NCI-H524 (cell line): ENCODE measurements around the gene MRPL24.

Source experiments
- DNase-seq, 2 experiments: peaks; one replicate each; lab custom pipeline; 2025; lab: John Stamatoyannopoulos, UW

Gene MRPL24

DNA sequence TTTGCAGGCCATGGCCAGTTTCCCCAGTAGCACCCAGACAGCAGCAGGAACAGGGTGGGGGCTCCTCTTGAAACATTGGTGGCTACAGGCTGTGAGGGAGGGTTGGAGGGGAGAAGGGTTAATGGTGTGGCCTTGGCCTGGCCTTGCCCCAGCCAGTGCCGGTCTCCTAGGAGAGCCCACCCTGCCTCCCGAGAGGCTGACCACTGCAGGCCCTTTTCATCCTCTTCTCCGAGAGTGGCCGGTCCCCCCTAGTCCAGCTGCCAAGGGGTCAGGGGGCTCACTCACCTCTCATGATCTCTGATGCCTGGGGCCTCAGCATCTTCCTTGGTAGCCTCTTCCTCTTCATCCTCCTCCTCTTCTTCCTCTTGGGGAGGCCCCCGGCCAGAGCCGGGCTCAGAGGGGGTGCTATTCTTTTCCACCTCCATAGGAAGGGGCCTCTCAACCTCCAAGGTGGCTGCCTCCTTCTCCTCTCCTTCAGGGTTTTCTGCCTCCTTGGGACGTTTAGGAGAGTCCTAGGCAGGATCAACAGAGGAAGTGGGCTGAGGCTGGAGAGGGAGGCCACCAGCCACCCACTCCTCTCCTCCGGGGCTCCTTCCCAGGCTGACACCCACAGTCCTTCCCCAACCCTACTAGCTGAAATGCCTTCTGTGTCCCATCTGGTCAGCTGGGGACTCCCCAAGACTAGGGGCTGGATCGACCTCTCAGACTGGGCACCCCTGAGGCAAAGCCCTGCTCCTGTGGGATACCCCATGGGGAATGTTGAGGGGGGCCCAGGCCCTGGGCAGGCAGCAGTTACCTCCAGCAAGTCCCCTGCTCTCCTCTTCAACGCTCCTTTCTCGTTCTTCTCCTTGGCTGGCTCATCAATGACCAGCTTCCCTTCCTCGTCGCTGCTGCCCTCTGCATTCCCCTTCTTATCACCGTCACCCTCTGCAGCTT, 2.7 kb upstream of the MRPL24 start:
- DNase-seq = no peak

DNA sequence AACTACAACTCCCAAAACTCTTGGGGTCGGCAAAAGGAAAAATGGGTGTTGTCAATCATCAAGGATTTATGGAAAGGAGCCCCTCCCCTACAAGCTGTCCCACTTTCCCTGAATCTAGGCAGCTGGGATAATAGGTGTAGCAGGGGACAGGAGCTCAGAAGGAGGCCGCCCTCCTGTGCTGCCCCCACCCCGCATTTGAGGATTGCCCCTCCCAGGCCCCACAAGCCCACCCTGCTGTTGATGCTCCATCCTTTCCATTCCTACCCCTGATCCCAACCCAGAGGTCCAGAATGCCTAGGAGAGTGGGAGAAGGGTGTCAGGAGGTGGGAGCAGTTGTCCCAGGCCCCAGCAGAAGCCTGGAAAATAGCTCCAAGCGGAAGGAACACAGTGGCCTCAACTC, 1.9 kb upstream of the MRPL24 start:
- DNase-seq = peak in 1 of 2 experiments; percentile 21

DNA sequence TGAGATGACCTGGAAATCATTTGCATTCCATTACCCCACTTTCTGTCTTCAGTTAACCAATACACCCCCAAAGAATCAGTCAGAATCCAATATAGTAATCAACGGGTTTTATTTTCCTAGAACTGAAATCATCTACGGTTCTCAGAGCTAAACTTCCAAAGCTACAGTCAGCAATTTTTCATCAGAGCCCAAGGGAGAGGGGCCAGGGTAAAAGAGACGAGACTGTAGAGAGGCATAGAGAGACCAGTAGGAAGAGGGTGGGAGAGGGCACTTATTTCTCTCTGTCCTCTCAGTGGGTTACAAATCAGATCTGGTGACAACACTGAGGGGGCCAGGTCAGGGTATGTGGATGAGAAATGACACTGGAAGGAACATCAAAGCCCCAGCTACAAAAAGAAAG, 1.1 kb upstream of the MRPL24 start:
- no peak for DNase-seq

DNA sequence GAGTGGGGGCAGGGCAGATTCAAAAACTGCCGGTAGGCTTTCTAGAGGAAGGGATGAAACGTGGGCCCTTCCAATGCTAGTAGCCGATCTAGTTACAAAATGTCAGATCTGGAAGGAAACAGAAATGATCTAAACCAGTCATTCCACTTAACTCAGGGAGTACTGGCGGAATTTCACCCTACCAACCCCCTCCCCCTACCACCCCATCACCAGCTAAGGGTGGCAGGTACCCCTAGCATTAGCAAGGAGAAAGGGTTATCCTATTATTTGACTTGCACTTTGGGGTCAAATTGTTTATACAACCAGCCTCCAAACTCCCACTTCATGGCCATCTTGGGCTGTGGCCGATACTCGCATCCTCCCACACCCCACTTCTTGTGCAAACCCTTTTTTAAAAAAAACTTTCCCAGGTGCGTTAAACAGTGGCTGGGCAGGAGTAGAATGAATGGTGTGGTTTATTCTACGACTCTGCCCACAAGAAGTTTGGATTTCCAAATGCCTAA, 644 bp upstream of the MRPL24 start:
- DNase-seq = no peak

DNA sequence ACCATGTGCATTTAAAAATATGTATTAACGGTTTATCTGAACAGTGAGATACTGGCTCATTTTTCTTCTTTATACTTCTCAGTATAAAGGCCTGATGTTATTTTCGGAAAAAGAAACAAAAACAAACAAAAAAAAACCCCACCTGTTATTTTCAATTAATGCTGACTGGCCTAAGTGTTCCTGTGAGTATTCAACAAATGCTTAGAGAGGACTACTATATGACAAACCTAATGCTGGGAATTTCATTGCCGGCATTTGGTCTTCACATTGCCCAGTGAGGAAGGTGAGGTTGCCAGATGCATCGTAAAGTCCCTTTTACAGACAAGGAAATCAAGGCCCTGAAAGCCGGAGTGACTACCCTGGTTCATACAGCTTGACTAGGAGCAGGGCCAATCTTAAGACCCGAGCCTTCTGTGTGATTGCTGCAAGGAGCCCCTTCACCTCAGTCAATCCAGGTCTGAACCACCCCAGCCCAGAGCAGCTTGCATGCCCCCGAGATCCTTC, 599 bp downstream of the MRPL24 start:
- DNase-seq = peak in 1 of 2 experiments; percentile 61

DNA sequence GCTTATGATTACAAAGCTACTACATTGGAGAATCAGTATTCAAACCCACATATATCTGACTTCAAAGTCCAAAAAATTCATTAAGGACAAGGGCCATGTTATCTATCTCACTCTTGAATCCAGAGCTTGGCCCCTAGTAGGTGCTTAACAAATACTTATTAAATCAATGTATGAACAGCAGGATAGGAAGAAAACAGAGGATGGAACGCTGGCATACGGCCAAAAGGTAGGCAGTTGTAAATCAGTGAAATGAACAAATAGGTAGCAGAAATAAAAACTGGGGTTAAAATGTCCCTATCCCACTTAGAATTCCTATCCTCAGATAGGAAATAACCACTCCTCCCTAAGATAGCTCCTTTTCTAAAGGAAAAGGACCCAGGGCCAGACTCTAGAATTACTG, 2.0 kb downstream of the MRPL24 start:
- DNase-seq = no peak

DNA sequence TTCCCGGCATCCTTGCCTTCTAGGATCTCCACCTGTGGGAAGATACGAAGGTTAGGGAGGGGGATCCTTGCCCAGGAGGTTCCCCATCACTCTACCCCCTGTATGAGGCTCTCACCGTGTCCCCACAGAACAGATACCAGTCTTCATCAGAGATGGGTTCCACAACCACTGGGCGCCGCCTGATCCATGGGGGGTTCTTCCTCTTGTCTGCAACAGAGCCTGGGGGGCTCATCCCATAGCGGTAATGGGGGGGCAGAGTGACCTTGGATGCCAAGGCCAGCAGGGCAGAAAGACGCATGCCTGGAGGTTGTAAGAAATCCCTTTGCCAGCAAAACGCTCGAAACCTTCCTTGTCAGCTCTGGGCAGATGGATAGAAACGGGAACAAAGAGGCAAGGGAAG, 2.5 kb downstream of the MRPL24 start:
- no peak for DNase-seq

DNA sequence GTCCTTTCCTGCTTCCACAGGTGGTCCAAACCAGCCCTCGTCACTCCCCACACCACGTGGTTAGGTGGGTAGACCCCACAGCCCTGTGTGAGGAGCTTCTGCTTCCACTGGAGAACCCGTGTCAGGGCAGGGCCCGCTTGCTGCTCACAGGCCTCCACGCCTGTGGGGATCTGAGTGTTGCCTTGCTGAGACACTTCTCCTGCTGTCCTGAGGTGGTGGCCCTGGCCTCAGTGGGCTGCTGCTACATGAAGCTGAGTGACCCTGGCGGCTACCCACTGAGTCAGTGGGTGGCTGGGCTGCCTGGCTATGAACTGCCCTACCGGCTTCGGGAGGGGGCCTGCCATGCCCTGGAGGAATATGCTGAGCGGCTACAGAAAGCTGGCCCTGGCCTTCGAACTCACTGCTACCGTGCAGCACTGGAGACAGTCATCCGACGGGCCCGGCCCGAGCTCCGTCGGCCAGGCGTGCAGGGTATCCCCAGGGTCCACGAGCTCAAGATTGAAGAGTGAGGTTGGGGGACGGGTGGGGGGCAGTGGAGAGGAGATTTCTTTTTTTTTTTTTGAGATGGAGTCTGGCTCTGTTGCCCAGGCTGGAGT, 6.8 kb downstream of the MRPL24 start:
- DNase-seq = no peak

DNA sequence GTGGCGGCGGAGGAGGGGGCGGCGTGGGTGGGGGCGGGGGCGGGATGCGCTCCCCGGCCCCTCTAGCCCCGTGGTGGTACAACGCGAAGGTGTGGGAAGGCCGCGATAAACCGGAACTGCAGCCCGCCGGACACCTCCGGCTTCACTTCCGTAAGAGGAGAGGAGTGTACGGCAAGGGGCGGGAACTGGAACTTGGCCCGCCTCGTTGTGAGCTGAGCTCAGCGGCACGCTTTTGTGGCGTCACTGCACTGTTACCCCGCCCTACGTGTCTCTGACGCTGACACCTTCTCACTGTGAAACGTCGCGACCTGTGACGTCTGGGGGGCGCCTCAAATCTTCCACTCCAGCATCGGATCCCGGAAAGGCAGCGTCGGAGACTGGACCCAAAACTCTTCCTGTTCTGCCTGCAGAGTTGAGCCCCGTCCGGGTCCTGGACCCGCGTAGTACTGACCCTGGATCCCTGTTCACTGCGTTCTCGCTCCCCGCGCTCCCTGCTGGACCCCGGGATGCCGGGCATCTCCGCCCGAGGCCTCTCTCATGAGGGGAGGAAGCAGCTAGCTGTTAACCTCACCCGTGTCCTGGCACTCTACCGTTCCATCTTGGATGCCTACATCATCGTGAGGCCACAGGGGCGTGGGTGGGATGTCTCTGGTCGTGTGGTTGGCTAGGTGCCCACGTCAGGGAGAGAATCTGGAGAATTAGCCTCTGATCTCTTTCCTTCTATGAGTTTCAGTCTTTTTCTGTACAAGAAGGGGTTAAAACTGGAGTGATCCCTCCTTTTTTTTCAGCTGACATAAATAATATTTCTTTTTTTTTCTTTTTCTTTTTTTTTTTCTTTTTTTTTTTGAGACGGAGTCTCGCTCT, 12.1 kb downstream of the MRPL24 start, which contains the start of gene ISG20L2:
Gene ISG20L2 (minus strand): TSS at position 168 of the 864 bp plus-strand sequence. CDS start 1,114 bp downstream, outside the sequence.
- peak; percentile 81 to 90 for DNase-seq

DNA sequence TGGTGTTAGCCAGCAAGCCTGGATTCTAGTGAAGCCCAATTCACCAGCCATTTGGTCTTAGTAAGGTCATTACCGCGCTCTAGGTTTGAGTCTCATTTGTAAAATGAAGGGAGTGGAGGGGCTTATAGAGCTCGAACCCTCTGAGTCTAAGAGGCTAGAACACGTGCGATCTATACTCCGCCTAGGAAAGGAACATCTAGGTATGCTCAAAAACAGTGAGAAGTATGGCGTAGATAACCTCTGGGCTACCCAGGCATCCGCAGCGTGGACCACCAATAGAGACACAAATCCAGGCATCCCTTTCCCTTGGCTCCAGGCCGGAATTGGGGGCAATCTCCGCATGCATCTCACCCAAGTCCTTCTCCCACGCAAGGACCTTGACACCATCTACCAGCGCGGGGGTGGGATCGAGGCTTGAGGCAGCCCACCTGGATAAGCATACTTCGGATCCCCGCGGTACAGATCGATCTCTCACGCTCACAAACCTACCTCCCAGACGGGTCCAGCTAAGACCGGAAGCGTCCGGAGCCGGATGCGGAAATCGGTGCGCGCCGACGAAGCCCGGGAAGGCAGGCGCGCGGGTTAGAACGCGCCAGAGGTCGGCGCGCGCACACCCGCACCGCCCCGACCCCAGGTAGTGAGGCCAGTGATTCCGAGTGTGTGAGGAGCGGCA, 12.8 kb downstream of the MRPL24 start, which contains the start of gene METTL25B:
Gene METTL25B (plus strand): TSS at position 544 of the 673 bp plus-strand sequence. CDS start 636 bp downstream, outside the sequence.
- DNase-seq = peak; percentile 39 to 81

DNA sequence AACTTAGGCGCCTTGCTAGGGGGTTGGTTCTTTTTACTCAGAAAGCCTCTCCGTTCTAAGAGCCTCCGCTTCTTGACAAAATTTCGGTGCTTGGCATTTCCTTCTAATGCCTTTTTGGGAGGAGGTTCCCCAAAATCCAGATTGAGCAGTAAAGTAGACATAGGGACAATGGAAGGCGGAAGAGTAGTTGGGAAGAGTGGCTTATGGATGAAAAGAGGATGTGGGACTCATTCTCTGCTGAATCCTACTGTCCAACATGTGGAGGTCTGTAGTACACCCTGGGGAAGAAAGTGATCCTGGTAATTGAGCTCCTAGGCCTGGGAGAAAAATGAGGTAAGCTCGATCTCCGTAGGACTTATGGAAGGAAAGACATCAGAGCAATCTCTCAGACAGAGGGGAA, 13.4 kb downstream of the MRPL24 start:
- no peak for DNase-seq

DNA sequence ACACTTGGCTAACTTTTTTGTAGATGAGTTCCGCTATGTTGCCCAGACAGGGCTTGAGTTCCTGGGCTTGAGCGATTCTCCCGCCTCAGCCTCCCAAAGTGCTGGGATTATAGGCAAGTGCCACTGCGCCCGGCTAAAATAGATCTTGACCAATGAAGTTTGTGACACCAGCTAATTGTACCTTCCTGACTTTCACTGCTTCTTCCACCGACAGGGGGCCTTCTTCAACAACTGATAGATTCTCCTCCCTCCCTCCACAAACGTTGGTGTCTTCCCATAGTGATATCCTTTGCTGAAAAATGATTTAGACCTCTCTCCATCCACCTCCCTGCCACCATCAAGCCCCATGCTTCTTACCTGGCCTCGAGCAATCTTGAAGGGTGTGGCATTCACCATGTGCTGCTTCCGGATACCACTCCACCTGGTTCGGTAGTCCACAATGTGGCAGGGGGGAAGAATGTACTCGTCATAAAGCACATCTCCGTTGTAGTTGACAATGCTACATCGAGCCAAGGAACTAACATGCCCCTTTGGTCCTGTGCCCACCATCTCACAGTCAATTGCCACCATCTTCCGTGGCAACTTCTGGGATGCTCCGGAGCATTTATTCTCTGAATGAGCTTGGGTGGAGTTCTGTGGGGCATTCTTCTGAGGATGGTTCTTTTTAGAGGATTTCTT, 14.2 kb downstream of the MRPL24 start:
- DNase-seq = peak; percentile 41 to 65

DNA sequence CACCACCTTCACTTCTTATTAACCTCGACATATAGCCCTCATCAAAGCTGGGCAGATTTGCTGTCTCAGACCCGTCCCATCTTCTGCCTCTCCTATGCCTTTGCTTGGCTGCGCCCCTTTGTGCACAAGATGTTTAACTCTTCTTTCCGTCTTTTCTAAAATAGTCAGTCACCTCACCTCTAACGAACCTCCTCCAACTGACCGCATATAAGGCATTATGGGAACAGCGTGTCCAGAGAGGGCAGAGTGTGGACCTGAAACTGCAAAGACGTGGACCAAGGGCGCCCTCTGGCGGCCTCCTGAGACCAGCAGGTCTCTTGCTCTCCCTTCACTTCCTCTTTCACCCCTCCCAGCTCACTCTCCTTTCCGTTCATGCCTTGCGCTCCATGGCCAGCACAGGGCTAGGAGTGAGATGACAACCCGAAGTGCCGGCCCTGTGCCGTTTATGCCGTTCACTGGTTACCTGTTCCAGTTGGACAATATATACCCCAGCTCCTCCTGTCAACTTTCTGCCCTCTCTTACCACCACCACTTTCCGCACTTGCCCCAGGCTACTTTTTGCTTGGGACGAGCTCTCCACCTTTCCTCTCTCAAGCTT, 15.1 kb downstream of the MRPL24 start:
- peak; percentile 53 to 82 for DNase-seq

DNA sequence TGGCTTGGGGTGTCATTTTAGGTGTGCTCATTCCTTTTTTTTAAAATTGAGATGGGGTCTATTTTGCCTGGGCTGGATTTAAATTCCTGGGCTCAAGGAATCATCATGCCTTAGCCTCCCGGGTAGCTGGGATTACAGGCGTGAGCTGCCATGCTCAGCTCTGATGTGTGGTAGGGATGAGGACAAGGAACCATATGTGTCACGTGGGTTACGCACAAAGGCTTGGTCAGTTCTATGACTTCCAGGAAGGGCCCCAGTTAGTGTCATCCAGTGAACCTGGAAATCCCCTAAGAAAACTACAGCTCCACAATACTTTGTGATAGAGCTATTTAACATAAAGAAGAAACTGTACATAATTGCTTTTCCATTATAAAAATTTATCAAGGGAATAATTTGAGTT, 19.4 kb downstream of the MRPL24 start:
- no peak for DNase-seq

DNA sequence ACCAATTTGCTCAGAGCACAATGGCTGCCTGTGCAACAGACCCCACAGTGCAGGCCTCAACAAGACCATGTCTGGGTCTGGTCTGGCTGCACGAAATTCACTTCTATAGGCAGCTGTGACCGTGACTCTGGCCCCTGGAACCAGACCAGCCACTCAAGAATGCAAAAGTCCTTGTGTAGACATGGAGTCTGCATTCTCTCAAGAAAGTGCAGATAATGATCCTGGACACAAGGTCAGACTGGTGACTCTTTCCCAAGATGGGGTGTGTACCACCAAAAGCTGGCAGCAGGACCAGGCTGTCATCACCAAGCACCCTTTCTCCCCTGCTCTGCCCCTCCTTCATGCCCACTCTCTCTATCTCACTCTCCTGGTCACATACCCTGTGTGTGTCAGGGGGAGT, 19.8 kb downstream of the MRPL24 start:
- no peak for DNase-seq

DNA sequence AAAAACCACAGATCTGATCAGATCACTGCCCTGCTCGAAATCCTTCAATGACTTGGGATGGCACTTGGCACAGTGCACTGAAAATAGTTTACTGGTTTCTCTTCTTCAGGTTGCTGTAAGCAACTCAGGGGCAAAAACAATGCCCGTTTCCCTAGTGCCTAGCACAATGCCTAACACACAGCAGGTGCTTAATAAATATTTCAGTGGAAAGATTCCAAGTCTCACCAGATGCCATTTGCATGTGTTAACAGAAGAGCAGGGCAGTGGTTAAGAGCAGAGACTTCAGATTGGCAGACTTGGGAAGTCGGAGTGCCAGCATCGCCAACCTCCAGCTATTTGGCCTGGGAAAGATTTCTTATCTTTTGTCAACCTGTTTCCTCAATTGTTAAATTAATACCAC, 23.5 kb downstream of the MRPL24 start:
- DNase-seq = peak in 1 of 2 experiments; percentile 40

DNA sequence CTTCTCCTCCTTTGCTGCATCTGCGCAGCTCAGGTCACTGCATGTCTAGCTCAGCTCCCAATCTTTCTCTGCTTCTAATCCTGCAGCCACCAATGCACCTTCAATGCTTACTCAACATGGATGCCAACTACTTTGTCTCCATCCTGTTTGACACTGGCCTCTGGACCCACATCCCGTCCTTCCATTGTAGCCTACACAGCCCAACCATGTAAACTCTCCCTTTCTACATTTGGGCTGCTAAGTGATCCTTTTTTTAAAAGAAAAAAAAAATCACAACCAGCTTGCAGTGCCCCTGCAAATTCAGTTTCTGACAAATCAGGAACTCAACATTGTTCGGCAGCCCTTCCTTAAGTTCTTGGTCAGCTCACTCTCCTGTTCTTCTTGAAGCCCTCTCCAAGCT, 26.1 kb downstream of the MRPL24 start:
- DNase-seq = no peak

DNA sequence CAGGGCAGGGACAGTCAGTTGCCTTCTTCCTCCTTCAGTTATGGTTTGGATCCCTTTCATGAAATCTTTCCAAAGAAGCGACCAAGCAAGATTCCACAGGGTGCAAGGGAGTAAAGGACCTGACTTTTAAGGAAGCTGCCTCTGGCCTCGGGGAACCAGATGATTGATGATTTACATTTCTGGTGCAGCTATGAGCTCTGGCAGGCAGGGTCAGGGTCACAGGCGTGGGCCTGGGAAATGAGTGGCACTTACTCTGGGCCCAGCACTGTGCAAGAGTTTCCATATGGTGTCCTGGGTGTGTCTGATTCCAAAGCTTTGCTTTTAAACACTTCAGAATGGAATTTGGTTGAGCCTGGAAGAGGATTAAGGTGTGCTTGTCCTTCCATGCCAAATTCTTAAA, 28.3 kb downstream of the MRPL24 start:
- DNase-seq = no peak

DNA sequence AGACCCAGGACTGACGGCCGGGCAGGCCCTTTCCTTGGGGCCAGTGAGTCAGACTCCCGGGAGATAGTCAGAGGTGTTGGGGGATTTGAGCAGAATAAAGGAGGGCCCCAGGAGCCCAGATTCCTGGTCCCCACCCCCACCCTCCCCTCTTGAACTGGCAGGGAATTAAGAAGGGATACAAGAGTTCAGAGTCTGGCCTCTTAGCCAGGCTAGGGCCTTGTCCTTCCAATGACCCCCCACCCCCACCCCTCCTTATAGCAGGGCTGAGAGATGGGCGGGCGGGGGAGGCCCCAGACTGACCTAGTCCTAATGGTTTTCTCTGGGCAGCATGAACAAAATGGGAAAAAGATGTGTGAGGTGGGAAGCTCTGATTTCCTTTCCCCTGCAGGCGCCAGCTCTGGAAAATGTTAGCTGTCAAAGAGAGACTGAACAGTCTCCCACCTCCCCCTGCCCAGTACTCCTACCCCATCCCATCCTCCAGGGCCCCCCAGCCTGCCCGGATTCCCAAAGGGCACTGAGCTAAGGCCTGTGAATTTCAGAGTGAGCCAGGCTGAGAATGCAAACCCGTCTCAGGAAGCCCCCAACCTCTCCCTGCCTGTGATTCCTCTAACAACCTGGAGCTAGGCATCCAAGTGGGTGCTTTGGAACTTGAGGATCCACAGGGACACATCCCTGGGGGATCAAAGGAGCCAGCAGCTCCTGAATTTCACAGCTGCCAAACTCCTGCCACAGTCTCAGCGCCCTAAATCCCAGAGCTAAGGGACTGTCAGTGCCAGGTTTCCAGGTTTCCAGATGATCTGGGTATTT, 29.7 kb downstream of the MRPL24 start:
- DNase-seq = no peak
